ENCODE measurements around the gene CA7.

DNA sequence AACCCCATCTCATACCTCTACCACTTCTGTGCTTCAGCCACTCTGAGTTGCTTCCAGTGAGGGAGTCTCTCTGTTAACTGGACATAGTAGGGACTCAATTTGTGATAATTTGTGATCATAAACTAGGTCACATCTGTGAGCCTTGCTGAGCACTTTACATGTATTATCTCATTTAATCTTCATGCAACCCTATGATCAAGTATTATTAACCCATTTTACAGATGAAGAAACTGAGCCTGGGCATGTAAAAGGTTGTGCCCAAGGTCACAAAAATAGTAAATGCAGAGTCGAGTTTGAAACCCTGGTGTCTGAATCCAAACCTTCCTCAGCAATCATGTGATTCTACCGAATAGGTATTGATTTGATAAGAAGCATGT lies 54.7 kb downstream of the CA7 start:
- TF ChIP-seq, protein P1, sequence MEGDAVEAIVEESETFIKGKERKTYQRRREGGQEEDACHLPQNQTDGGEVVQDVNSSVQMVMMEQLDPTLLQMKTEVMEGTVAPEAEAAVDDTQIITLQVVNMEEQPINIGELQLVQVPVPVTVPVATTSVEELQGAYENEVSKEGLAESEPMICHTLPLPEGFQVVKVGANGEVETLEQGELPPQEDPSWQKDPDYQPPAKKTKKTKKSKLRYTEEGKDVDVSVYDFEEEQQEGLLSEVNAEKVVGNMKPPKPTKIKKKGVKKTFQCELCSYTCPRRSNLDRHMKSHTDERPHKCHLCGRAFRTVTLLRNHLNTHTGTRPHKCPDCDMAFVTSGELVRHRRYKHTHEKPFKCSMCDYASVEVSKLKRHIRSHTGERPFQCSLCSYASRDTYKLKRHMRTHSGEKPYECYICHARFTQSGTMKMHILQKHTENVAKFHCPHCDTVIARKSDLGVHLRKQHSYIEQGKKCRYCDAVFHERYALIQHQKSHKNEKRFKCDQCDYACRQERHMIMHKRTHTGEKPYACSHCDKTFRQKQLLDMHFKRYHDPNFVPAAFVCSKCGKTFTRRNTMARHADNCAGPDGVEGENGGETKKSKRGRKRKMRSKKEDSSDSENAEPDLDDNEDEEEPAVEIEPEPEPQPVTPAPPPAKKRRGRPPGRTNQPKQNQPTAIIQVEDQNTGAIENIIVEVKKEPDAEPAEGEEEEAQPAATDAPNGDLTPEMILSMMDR (IDR thresholded peaks at IDR 0.05) = no peak
- no peak for TF ChIP-seq POLR2A (IDR thresholded peaks at IDR 0.05)
